K562 (cell line): ENCODE data around the gene SRRT. TPM values are rescaled to one million over a fixed set of nuclear protein-coding genes. Genes with fewer than 3 reads are reported as not detected.
A peak's percentile ranks its signal among the peaks of the same experiment; 100 is the strongest.

Experiments
- BDP1 ChIP-seq: IDR thresholded peaks from 3 replicates; pipeline ENCODE4 v1.6.1; 2011; ENCODE audit not compliant: insufficient read length, insufficient read depth
- HDAC1 ChIP-seq, 2 experiments: fragments of 450-650 bp; IDR thresholded peaks; 2 replicates each; pipeline ENCODE4 v1.6.1; 2016 to 2017; ENCODE audit warnings: inconsistent platforms in 1 of 2, mild to moderate bottlenecking in 1 of 2, moderate library complexity in 1 of 2
- HMG20B ChIP-seq: fragments of 250-450 bp; sonication (Bioruptor Pico); IDR thresholded peaks from 2 replicates; pipeline ENCODE4 v1.5.0; 2021; ENCODE audit warnings: mild to moderate bottlenecking
- KLF10 ChIP-seq: fragments of 250-450 bp; sonication (Bioruptor Pico); IDR thresholded peaks from 2 replicates; pipeline ENCODE4 v1.6.1; 2021; ENCODE audit warnings: matching md5 sums
- NR2C2 ChIP-seq, 2 experiments: fragments of 200-800 bp in 1 of 2; sonication (Bioruptor generic) in 1 of 2; sonication (generic) in 1 of 2; formaldehyde crosslinking in 1 of 2; IDR thresholded peaks; 2 replicates each; pipeline versions ENCODE4 v1.6.1 to v1.8.0; 2016 to 2022; ENCODE audit warnings: mild to moderate bottlenecking in 1 of 2, missing compliant biosample characterization in 1 of 2, missing genetic modification characterization in 1 of 2, missing genetic modification reagents in 1 of 2
- SUPT5H ChIP-seq: fragments of 450-650 bp; IDR thresholded peaks from 2 replicates; pipeline ENCODE4 v1.6.1; 2016
- TAF1 ChIP-seq: IDR thresholded peaks from 2 replicates; pipeline ENCODE4 v1.6.1; 2011; ENCODE audit warnings: mild to moderate bottlenecking, low read length, moderate library complexity; ENCODE audit not compliant: insufficient read depth, control insufficient read depth, severe bottlenecking; ENCODE audit errors: extremely low read depth
- UBTF ChIP-seq, 2 experiments: IDR thresholded peaks; 2 replicates each; pipeline ENCODE4 v1.6.1; 2012; ENCODE audit warnings: improper control_type of control experiment in 2 of 2, low read depth in 2 of 2, low read length in 2 of 2, borderline replicate concordance in 1 of 2
- ZFP30 ChIP-seq: fragments of 250-450 bp; sonication (Bioruptor Pico); IDR thresholded peaks from 2 replicates; pipeline ENCODE4 v1.8.0; 2022; ENCODE audit warnings: moderate library complexity, mild to moderate bottlenecking, inconsistent platforms, borderline replicate concordance
- ZKSCAN1 ChIP-seq: fragments of 150-350 bp; IDR thresholded peaks from 2 replicates; pipeline ENCODE4 v1.6.1; 2016; ENCODE audit warnings: low read depth, low read length
- ZKSCAN3 ChIP-seq: fragments of 250-450 bp; sonication (Bioruptor Pico); IDR thresholded peaks from 2 replicates; pipeline ENCODE4 v1.4.0; 2020
- ZMIZ1 ChIP-seq, 2 experiments: fragments of 150-350 bp in 1 of 2; IDR thresholded peaks; 2 replicates each; pipeline ENCODE4 v1.6.1; 2012 to 2016; ENCODE audit warnings: low read depth in 2 of 2, low read length in 2 of 2, mild to moderate bottlenecking in 1 of 2, moderate library complexity in 1 of 2
- ZNF140 ChIP-seq: fragments of 250-450 bp; sonication (Bioruptor Pico); IDR thresholded peaks from 2 replicates; pipeline ENCODE4 v1.8.0; 2021; ENCODE audit warnings: moderate library complexity, mild to moderate bottlenecking, inconsistent platforms
- ZNF551 ChIP-seq: fragments of 250-450 bp; sonication (Bioruptor Pico); IDR thresholded peaks from 2 replicates; pipeline ENCODE4 v1.5.0; 2021; ENCODE audit warnings: mild to moderate bottlenecking, moderate library complexity
- polyA plus RNA-seq, 8 experiments: library from polyadenylated mRNA; depleted of rRNA in 4 of 8; stranded (reverse) in 5 of 8; unstranded in 3 of 8; fragments of >200 nt; fragmentation: Nextera tagmentation in 2 of 8; fragmentation: Illumina TruSeq in 1 of 8; extraction: Ambion mirVana in 2 of 8; extraction: Trizol in 1 of 8; gene quantifications; 2 replicates each; pipeline versions ENCODE4 v1.2.1 to v1.2.3, GENCODE V29; 2011 to 2014; ENCODE audit warnings: inconsistent platforms in 1 of 8, missing spikeins in 1 of 8
- total RNA-seq, 7 experiments: library from RNA; depleted of rRNA in 6 of 7; stranded (reverse); fragments of >200 nt in 6 of 7; fragmentation: Illumina TruSeq in 2 of 7; extraction: Trizol in 2 of 7; gene quantifications; 2 replicates each; pipeline versions ENCODE4 v1.2.1 to v1.2.3, GENCODE V29; 2011 to 2021; ENCODE audit warnings: low replicate concordance in 1 of 7
- TF ChIP-seq, protein P1 (sequence below), 2 experiments: fragments of 450-650 bp in 1 of 2; IDR thresholded peaks; 2 replicates each; pipeline ENCODE4 v1.6.1; 2011 to 2017; ENCODE audit warnings: low read depth in 2 of 2, antibody characterized with exemption in 1 of 2, borderline replicate concordance in 1 of 2, low read length in 1 of 2, mild to moderate bottlenecking in 1 of 2, mixed read lengths in 1 of 2; ENCODE audit not compliant: control insufficient read depth in 1 of 2

SRRT gene
- total and polyA plus RNA-seq, 9 of the 15 experiments (the other 6 are each of a cell fraction or from before 2014, with no cell fraction given): 10.3 to 263 (median 84.4) TPM

GRCh38 chr7:100852048-100852872 is 22.6 kb upstream of the SRRT start, which contains the start of gene SLC12A9 (continued):
- TF ChIP-seq TAF1 (no peak), SUPT5H (peak; percentile 54; the same call in 1 of the 2 replicates), ZKSCAN1 (no peak; the same call in 1 of the 2 replicates), ZKSCAN3 (CRISPR knock-in tag) (no peak), ZNF551 (CRISPR knock-in tag) (no peak), ZNF140 (CRISPR knock-in tag) (no peak), HMG20B (CRISPR knock-in tag) (no peak), ZFP30 (CRISPR knock-in tag) (no peak), UBTF (IDR thresholded peaks at IDR 0.05; ENCODE audit: borderline replicate concordance in 1 of 2, low read depth in 2 of 2, low read length in 2 of 2) (peak in 1 of 2 experiments; percentile 39; a peak in 1 of 4 replicates), HDAC1 (IDR thresholded peaks at IDR 0.05) (peak; percentile 95 to 100), ZMIZ1 (IDR thresholded peaks at IDR 0.05; ENCODE audit: low read depth in 2 of 2, low read length in 2 of 2) (no peak; a peak in 1 of 4 replicates), NR2C2 (CRISPR knock-in tag; IDR thresholded peaks at IDR 0.05) (peak; percentile 11; the same call in 1 of the 2 replicates), NR2C2 (tag; IDR thresholded peaks at IDR 0.05) (0 out of 2 replicates have a peak, but pooled peaks have one; percentile 34), KLF10 (CRISPR knock-in tag) (no peak), BDP1 (no peak)
- TF ChIP-seq, protein P1, sequence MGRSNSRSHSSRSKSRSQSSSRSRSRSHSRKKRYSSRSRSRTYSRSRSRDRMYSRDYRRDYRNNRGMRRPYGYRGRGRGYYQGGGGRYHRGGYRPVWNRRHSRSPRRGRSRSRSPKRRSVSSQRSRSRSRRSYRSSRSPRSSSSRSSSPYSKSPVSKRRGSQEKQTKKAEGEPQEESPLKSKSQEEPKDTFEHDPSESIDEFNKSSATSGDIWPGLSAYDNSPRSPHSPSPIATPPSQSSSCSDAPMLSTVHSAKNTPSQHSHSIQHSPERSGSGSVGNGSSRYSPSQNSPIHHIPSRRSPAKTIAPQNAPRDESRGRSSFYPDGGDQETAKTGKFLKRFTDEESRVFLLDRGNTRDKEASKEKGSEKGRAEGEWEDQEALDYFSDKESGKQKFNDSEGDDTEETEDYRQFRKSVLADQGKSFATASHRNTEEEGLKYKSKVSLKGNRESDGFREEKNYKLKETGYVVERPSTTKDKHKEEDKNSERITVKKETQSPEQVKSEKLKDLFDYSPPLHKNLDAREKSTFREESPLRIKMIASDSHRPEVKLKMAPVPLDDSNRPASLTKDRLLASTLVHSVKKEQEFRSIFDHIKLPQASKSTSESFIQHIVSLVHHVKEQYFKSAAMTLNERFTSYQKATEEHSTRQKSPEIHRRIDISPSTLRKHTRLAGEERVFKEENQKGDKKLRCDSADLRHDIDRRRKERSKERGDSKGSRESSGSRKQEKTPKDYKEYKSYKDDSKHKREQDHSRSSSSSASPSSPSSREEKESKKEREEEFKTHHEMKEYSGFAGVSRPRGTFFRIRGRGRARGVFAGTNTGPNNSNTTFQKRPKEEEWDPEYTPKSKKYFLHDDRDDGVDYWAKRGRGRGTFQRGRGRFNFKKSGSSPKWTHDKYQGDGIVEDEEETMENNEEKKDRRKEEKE (IDR thresholded peaks at IDR 0.05; ENCODE audit: borderline replicate concordance in 1 of 2, control insufficient read depth in 1 of 2, low read depth in 2 of 2, low read length in 1 of 2): no peak
